NCI-H2171 (cell line): ENCODE measurements around the gene PALLD.

Experiments used
- DNase-seq: peaks from one replicate; lab custom pipeline; 2025; lab: John Stamatoyannopoulos, UW

The PALLD gene

GRCh38 chr4:168831919-168832762, 335.3 kb downstream of the PALLD start:
- peak; percentile 51 for DNase-seq

GRCh38 chr4:168832763-168833575, 336.1 kb downstream of the PALLD start:
- DNase-seq = no peak

- DNase-seq = no peak
These were observed 337.0 kb downstream of the PALLD start for GRCh38 chr4:168833881-168834280.

- no peak for DNase-seq
These were observed 339.1 kb downstream of the PALLD start for GRCh38 chr4:168835880-168836454.

GRCh38 chr4:168836490-168836889, 339.6 kb downstream of the PALLD start:
- DNase-seq = no peak

GRCh38 chr4:168837922-168838321, 341.1 kb downstream of the PALLD start:
- no peak for DNase-seq

GRCh38 chr4:168839758-168840391, 343.0 kb downstream of the PALLD start:
- no peak for DNase-seq

GRCh38 chr4:168840392-168840763, 343.5 kb downstream of the PALLD start:
- no peak for DNase-seq

- DNase-seq = no peak
These were observed 344.3 kb downstream of the PALLD start for GRCh38 chr4:168841000-168841671.

- no peak for DNase-seq
These were observed 344.8 kb downstream of the PALLD start for GRCh38 chr4:168841672-168842019.

- DNase-seq = no peak
These were observed 345.3 kb downstream of the PALLD start for GRCh38 chr4:168842186-168842585.

GRCh38 chr4:168843635-168844034, 346.8 kb downstream of the PALLD start:
- DNase-seq = no peak

GRCh38 chr4:168844353-168845049, 347.6 kb downstream of the PALLD start:
- DNase-seq = no peak

- no peak for DNase-seq
These were observed 349.0 kb downstream of the PALLD start for GRCh38 chr4:168845897-168846296.

- DNase-seq = no peak
These were observed 349.6 kb downstream of the PALLD start for GRCh38 chr4:168846414-168846813.

GRCh38 chr4:168847771-168848502, 351.1 kb downstream of the PALLD start:
- no peak for DNase-seq

GRCh38 chr4:168849030-168849675, 352.3 kb downstream of the PALLD start:
- DNase-seq = no peak

- no peak for DNase-seq
These were observed 353.1 kb downstream of the PALLD start for GRCh38 chr4:168849997-168850396.

GRCh38 chr4:168852387-168852786, 355.5 kb downstream of the PALLD start:
- DNase-seq = no peak
